Mesodermal cell (in vitro differentiated cells): ENCODE results near the gene FZD1.

ENCODE experiments used
- H3K27ac ChIP-seq: 2 replicates; pipeline ENCODE4 v1.7.0; 2013; ENCODE audit warnings: mild to moderate bottlenecking, low read depth, low read length, moderate library complexity; ENCODE audit not compliant: severe bottlenecking
- H3K36me3 ChIP-seq: 2 replicates; pipeline ENCODE4 v1.7.1; 2013; ENCODE audit warnings: mild to moderate bottlenecking, low read length, moderate library complexity; ENCODE audit not compliant: control insufficient read depth, insufficient read depth
- H3K4me1 ChIP-seq: one replicate; pipeline ENCODE4 v1.7.1; 2013; ENCODE audit warnings: mild to moderate bottlenecking, low read length; ENCODE audit not compliant: insufficient read depth, control insufficient read depth, poor library complexity, severe bottlenecking
- H3K4me3 ChIP-seq: 2 replicates; pipeline ENCODE4 v1.7.0; 2013; ENCODE audit warnings: low read length, control low read depth, mild to moderate bottlenecking; ENCODE audit not compliant: insufficient read depth, poor library complexity, severe bottlenecking; ENCODE audit errors: extremely low read depth
- H3K9me3 ChIP-seq: 2 replicates; pipeline ENCODE4 v1.7.1; 2013; ENCODE audit warnings: mild to moderate bottlenecking, low read length, moderate library complexity; ENCODE audit not compliant: control insufficient read depth
- WGBS, 2 experiments: methylation state at CpG; one replicate each; pipeline ENCODE4 v1.1.5; 2013; ENCODE audit warnings: missing lambda C conversion rate in 2 of 2; ENCODE audit not compliant: insufficient coverage in 2 of 2; 5-methylcytosine and 5-hydroxymethylcytosine counted together

FZD1 gene

DNA sequence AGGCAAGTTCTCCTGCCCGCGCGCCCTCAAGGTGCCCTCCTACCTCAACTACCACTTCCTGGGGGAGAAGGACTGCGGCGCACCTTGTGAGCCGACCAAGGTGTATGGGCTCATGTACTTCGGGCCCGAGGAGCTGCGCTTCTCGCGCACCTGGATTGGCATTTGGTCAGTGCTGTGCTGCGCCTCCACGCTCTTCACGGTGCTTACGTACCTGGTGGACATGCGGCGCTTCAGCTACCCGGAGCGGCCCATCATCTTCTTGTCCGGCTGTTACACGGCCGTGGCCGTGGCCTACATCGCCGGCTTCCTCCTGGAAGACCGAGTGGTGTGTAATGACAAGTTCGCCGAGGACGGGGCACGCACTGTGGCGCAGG is 1.4 kb downstream of the FZD1 start:
- WGBS, 2 experiments = 24 to 27% methylated on average over 24 to 31 of the region's 31 CpGs
- no peaks in the 10 kb centered on the region for H3K9me3 ChIP-seq
- no peak overlapping the region for H3K27ac ChIP-seq
- H3K4me3 ChIP-seq = peak overlapping the region; percentile 65
- H3K4me1 ChIP-seq = no peaks in the 10 kb centered on the region
- no peaks in the 10 kb centered on the region for H3K36me3 ChIP-seq

DNA sequence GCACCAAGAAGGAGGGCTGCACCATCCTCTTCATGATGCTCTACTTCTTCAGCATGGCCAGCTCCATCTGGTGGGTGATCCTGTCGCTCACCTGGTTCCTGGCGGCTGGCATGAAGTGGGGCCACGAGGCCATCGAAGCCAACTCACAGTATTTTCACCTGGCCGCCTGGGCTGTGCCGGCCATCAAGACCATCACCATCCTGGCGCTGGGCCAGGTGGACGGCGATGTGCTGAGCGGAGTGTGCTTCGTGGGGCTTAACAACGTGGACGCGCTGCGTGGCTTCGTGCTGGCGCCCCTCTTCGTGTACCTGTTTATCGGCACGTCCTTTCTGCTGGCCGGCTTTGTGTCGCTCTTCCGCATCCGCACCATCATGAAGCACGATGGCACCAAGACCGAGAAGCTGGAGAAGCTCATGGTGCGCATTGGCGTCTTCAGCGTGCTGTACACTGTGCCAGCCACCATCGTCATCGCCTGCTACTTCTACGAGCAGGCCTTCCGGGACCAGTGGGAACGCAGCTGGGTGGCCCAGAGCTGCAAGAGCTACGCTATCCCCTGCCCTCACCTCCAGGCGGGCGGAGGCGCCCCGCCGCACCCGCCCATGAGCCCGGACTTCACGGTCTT is 1.9 kb downstream of the FZD1 start:
- Histone ChIP-seq H3K4me3 (peak overlapping the region; percentile 65), H3K36me3 (no peaks in the 10 kb centered on the region), H3K27ac (no peak overlapping the region), H3K4me1 (no peaks in the 10 kb centered on the region), H3K9me3 (no peaks in the 10 kb centered on the region)
- WGBS, 2 experiments = 57 to 65% methylated on average over 35 to 40 of the region's 43 CpGs

DNA sequence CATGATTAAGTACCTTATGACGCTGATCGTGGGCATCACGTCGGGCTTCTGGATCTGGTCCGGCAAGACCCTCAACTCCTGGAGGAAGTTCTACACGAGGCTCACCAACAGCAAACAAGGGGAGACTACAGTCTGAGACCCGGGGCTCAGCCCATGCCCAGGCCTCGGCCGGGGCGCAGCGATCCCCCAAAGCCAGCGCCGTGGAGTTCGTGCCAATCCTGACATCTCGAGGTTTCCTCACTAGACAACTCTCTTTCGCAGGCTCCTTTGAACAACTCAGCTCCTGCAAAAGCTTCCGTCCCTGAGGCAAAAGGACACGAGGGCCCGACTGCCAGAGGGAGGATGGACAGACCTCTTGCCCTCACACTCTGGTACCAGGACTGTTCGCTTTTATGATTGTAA is 2.5 kb downstream of the FZD1 start:
- Histone ChIP-seq H3K27ac (no peak overlapping the region), H3K9me3 (no peaks in the 10 kb centered on the region), H3K4me3 (peak overlapping the region; percentile 65), H3K4me1 (no peaks in the 10 kb centered on the region), H3K36me3 (no peaks in the 10 kb centered on the region)
- WGBS, 2 experiments = 44% methylated on average over 19 to 20 of the region's 20 CpGs

DNA sequence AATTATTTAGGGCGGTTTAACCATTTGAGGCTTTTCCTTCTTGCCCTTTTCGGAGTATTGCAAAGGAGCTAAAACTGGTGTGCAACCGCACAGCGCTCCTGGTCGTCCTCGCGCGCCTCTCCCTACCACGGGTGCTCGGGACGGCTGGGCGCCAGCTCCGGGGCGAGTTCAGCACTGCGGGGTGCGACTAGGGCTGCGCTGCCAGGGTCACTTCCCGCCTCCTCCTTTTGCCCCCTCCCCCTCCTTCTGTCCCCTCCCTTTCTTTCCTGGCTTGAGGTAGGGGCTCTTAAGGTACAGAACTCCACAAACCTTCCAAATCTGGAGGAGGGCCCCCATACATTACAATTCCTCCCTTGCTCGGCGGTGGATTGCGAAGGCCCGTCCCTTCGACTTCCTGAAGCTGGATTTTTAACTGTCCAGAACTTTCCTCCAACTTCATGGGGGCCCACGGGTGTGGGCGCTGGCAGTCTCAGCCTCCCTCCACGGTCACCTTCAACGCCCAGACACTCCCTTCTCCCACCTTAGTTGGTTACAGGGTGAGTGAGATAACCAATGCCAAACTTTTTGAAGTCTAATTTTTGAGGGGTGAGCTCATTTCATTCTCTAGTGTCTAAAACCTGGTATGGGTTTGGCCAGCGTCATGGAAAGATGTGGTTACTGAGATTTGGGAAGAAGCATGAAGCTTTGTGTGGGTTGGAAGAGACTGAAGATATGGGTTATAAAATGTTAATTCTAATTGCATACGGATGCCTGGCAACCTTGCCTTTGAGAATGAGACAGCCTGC is 3.1 kb downstream of the FZD1 start:
- Histone ChIP-seq H3K27ac (no peak overlapping the region), H3K9me3 (no peaks in the 10 kb centered on the region), H3K4me1 (no peaks in the 10 kb centered on the region), H3K4me3 (peak overlapping the region; percentile 65), H3K36me3 (no peaks in the 10 kb centered on the region)
- WGBS, 2 experiments = 11 to 36% methylated on average over 10 to 18 of the region's 29 CpGs

DNA sequence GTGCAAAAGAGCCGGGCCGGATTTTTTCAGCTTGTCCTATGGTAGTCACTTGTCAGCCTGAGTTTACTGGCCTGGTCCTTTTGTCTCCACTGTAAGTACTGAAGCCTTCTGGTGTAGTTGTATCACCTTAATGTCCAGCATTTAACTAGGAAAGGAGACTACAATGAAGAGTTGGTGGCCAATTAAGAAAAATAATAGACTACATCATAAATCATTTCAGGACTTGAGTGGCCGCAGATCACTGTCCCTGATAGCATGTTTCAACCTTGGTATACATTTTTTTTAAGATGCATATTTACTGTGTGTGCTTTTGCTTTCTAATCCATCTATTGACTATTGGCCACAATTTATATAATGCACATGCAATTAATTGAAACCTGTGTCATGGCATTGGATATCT is 6.1 kb downstream of the FZD1 start:
- 90 to 91% methylated on average over 3 of the region's 3 CpGs for WGBS, 2 experiments
- Histone ChIP-seq H3K36me3 (no peaks in the 10 kb centered on the region), H3K27ac (no peak overlapping the region), H3K4me1 (no peaks in the 10 kb centered on the region), H3K4me3 (no peak overlapping the region), H3K9me3 (no peaks in the 10 kb centered on the region)

DNA sequence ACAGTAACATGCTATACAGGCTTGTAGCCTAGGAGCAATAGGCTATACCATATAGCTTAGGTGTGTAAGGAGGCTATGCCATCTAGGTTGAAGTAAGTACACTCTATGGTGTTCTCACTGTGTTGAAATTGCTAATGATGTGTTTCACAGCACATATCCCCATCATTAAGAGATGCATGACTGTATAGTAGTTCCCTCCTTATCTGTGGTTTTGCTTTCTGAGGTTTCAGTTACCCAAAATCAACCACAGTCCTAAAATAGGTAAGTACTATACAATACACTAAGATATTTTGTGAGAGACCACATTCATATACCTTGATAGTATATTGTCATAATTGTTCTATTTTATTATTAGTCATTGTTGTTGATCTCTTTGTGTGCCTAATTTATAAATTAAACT is 12.7 kb downstream of the FZD1 start:
- Histone ChIP-seq H3K9me3 (no peaks in the 10 kb centered on the region), H3K4me3 (no peak overlapping the region), H3K27ac (no peak overlapping the region), H3K36me3 (no peaks in the 10 kb centered on the region), H3K4me1 (no peaks in the 10 kb centered on the region)

DNA sequence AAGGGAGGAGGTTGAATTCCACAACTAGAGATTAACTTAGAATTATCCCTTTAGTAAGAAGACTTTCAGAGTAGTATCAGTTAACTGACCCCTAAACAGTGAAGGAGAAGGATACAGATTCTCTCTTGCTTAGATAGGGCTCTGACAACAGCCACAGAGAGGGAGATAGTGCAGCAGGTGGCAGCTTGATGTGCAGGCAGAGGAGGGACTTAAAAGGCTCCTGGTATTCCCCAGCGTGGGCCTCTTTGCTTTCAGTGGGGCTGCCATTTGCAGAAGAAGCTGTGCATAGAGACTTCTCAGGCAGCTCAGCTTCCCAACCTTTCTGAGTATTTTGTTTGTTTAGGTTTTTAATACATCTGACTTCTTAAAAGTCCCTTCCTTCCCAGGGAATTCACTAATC is 16.0 kb downstream of the FZD1 start:
- H3K9me3 ChIP-seq = no peaks in the 10 kb centered on the region
- 33% methylated on average over 1 of the region's 1 CpG; no CpG with 5 or more reads in 1 of the 2 experiments for WGBS, 2 experiments
- H3K4me1 ChIP-seq = no peaks in the 10 kb centered on the region
- H3K4me3 ChIP-seq = no peak overlapping the region
- no peaks in the 10 kb centered on the region for H3K36me3 ChIP-seq
- H3K27ac ChIP-seq = no peak overlapping the region

DNA sequence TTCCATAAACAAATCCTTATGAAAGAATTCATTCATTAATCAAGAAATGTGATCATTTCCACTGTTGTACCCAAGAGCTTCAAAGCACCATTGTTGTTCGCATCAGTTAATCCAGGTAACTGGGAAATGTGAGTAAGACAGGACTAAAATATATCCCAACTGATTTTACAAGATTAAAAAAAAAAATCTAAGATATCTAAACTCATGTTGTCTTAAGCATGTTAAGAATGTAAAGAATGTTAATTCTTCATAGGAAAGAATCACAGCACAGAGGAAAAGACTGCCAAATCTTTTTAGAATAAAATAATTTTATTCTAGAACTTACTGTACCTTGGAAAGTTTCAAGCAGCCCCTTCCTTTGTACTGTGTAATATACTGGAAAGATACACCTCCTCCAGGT is 16.4 kb downstream of the FZD1 start:
- Histone ChIP-seq H3K9me3 (no peaks in the 10 kb centered on the region), H3K4me1 (no peaks in the 10 kb centered on the region), H3K27ac (no peak overlapping the region), H3K4me3 (no peak overlapping the region), H3K36me3 (no peaks in the 10 kb centered on the region)
- WGBS, 2 experiments = no CpG with 5 or more reads among the region's 1 CpG

DNA sequence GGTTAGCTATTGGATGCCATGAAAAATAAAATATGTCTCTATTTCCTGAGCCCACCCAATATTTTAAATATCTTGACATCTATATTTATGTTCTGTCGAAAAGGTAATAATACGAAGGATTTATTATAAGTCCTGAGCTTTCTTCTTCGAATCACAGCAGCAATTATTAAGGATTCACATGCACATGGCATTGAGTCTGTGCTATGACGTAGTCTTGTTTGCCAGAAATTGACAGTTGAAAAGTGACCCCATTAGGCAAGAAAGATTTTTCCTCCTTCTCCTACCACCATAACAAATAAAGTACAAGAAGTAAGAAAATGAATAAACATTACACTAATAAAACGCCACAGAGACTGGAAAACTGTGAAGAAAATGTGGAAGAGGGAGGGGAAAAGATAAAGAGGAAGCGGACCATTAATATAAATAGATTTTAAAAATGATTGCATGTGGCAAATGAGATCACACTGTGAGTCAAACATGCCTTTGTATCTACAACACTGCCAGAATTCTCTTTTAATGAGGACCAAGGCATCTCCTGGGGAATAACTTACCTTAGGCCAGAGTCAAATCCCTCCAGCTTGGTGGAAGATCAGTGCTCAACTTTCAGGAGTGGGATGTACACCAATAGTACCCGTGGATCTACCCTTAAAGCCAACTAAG is 21.6 kb downstream of the FZD1 start:
- H3K36me3 ChIP-seq = no peaks in the 10 kb centered on the region
- no peaks in the 10 kb centered on the region for H3K9me3 ChIP-seq
- H3K4me3 ChIP-seq = no peak overlapping the region
- whole genome bisulfite sequencing, 2 experiments = 85% methylated on average over 4 of the region's 7 CpGs; no CpG with 5 or more reads in 1 of the 2 experiments
- no peaks in the 10 kb centered on the region for H3K4me1 ChIP-seq
- no peak overlapping the region for H3K27ac ChIP-seq

DNA sequence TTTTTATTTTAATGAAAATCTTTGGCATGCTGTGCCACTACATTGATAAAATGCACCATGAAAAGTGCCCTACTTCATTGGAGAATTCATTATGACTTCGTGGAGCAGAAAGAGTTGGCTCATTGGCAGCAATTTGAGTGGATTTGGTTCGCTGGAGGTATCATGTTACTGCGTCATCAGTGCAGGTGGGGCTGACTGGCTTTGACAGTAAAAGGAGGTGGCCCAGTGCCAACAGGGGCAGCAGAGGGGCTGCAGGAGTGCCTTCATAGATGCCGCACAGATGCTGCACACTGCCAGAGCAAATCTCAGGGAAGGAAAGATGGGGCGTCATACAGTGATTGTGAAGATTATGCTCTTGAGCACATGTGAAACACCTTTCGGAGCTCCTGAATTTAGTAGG is 22.2 kb downstream of the FZD1 start:
- no peaks in the 10 kb centered on the region for H3K36me3 ChIP-seq
- H3K4me3 ChIP-seq = no peak overlapping the region
- WGBS, 2 experiments = 76 to 93% methylated on average over 4 to 6 of the region's 6 CpGs
- H3K9me3 ChIP-seq = no peaks in the 10 kb centered on the region
- H3K4me1 ChIP-seq = no peaks in the 10 kb centered on the region
- no peak overlapping the region for H3K27ac ChIP-seq
